Stimulated activated CD4-positive, alpha-beta T cell treated with anti-CD3 and anti-CD28 coated beads, Interleukin-12 subunit alpha, Interleukin-12 subunit beta, amount 100 ng/mL, for 24 hours (primary cell): ENCODE measurements around the gene ACADL.

Experiments
- DNase-seq, 2 experiments: peaks; one replicate each; pipeline ENCODE4 v3.0.0-alpha.2; 2020; ENCODE audit warnings: low read depth in 2 of 2

The ACADL gene

GRCh38 chr2:210224941-210225672, at the start of gene ACADL:
Gene ACADL, minus strand, starts transcription at chr2:210225447. Its CDS starts 184 bp downstream, at chr2:210225263.
- peak in 1 of 2 experiments; percentile 4 for DNase-seq

GRCh38 chr2:210271300-210271699, 46.1 kb upstream of the ACADL start:
- no peak for DNase-seq

GRCh38 chr2:210269148-210269547, 43.9 kb upstream of the ACADL start:
- DNase-seq: no peak

GRCh38 chr2:210268281-210268680, 43.0 kb upstream of the ACADL start:
- no peak for DNase-seq

- no peak for DNase-seq
These were observed 42.5 kb upstream of the ACADL start for GRCh38 chr2:210267698-210268097.

- no peak for DNase-seq
These were observed 39.0 kb upstream of the ACADL start for GRCh38 chr2:210264282-210264681.

GRCh38 chr2:210263841-210264240, 38.6 kb upstream of the ACADL start:
- no peak for DNase-seq

GRCh38 chr2:210262036-210262435, 36.8 kb upstream of the ACADL start:
- DNase-seq: no peak

- DNase-seq: no peak
These were observed 34.4 kb upstream of the ACADL start for GRCh38 chr2:210259687-210260086.

- DNase-seq: no peak
These were observed 27.7 kb upstream of the ACADL start for GRCh38 chr2:210252699-210253606.

GRCh38 chr2:210250622-210251021, 25.4 kb upstream of the ACADL start:
- no peak for DNase-seq

GRCh38 chr2:210233487-210233886, 8.2 kb upstream of the ACADL start:
- no peak for DNase-seq

GRCh38 chr2:210230984-210231383, 5.7 kb upstream of the ACADL start:
- no peak for DNase-seq

GRCh38 chr2:210230518-210230917, 5.3 kb upstream of the ACADL start:
- DNase-seq: no peak

- DNase-seq: no peak
These were observed 3.3 kb upstream of the ACADL start for GRCh38 chr2:210228586-210228985.

GRCh38 chr2:210227290-210228088, 2.2 kb upstream of the ACADL start:
- DNase-seq: no peak

- DNase-seq: no peak
These were observed 976 bp upstream of the ACADL start for GRCh38 chr2:210226223-210226622.

GRCh38 chr2:210224591-210224940, 681 bp downstream of the ACADL start:
- no peak for DNase-seq

GRCh38 chr2:210215120-210215519, 10.1 kb downstream of the ACADL start:
- DNase-seq: no peak

- DNase-seq: no peak
These were observed 15.1 kb downstream of the ACADL start for GRCh38 chr2:210210185-210210584.

- no peak for DNase-seq
These were observed 17.3 kb downstream of the ACADL start for GRCh38 chr2:210207929-210208328.

GRCh38 chr2:210203558-210203957, 21.7 kb downstream of the ACADL start:
- no peak for DNase-seq
